ENCODE measurements around the gene IL11RA. TPM values are rescaled to one million over a fixed set of nuclear protein-coding genes. Genes with fewer than 3 reads are reported as not detected.
"Not testable (repeated sequence)": the region's sequence is repeated elsewhere in the genome, so short reads cannot be mapped to it uniquely, and the experiment has no call there.

The IL11RA gene
- total RNA-seq, 1 donor from 2014 or later: 32.9 TPM

DNA sequence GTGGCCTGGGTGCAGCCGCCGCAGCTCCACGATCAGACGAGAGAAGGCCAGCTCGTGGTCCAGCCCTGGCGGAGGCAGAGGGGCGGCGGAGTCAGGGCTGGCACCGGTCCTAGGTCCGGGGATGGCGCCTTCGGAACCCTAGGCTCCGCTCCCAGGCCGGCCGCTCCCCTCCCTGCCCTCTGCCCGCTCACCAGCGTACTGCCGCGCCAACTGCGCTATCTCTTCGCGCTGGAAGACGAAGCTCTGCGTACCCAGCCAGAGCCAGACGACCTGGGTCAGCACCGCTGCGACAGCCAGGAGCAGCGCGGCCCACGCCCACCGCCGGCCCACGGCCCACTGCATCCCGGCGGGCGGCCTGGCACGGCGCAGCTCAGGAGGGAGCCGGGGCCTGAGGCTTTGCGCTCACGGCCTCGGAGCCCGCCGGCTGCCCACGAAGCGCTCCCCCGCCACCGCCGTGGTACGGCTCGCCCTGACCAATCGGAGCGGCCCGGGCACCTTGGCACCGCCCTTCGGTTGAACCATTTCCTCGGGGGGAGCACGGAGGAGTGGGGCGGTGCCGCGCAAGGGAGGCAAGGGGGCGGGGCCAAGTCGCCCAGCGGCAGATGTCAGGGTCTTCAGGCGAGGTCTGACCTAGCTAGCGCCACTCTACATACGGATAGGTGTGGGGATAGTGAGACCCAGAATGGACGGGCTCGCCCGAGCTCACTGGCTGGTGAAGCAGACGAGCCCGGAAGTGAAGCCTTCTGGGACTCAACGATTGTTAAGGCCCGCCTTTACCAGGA, 14.4 kb upstream of the IL11RA start, which contains the start of gene SIGMAR1:
Gene SIGMAR1, minus strand, starts transcription at position 432 of the 782 bp plus-strand sequence. Its CDS starts 90 bp downstream, at position 342.
- Mint-ChIP-seq H3K4me3 (ENCODE audit: unreplicated experiment) (peak within 1 kb of the TSS; percentile 88), H3K9me3 (ENCODE audit: low read depth) (no peaks in the 10 kb centered on the region), H3K27ac (ENCODE audit: unreplicated experiment) (peak within 1 kb of the TSS; percentile 80), H3K27me3 (ENCODE audit: low read depth) (no peaks in the 10 kb centered on the region), H3K4me1 (ENCODE audit: low read depth) (peaks cover 36% of the 10 kb centered on the region), H3K36me3 (ENCODE audit: low read depth) (peaks cover 2% of the 10 kb centered on the region)
- DNase-seq (ENCODE audit: low spot score): no peak
- TF ChIP-seq, protein P1, sequence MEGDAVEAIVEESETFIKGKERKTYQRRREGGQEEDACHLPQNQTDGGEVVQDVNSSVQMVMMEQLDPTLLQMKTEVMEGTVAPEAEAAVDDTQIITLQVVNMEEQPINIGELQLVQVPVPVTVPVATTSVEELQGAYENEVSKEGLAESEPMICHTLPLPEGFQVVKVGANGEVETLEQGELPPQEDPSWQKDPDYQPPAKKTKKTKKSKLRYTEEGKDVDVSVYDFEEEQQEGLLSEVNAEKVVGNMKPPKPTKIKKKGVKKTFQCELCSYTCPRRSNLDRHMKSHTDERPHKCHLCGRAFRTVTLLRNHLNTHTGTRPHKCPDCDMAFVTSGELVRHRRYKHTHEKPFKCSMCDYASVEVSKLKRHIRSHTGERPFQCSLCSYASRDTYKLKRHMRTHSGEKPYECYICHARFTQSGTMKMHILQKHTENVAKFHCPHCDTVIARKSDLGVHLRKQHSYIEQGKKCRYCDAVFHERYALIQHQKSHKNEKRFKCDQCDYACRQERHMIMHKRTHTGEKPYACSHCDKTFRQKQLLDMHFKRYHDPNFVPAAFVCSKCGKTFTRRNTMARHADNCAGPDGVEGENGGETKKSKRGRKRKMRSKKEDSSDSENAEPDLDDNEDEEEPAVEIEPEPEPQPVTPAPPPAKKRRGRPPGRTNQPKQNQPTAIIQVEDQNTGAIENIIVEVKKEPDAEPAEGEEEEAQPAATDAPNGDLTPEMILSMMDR (IDR thresholded peaks at IDR 0.05): no peak

GRCh38 chr9:34638138-34638445, 13.9 kb upstream of the IL11RA start:
- H3K27ac Mint-ChIP-seq (ENCODE audit: unreplicated experiment): peak overlapping the region; percentile 80
- H3K4me3 Mint-ChIP-seq (ENCODE audit: unreplicated experiment): peak overlapping the region; percentile 88
- no peak for DNase-seq (ENCODE audit: low spot score)
- TF ChIP-seq, protein P1 (IDR thresholded peaks at IDR 0.05): no peak
- peaks cover 2% of the 10 kb centered on the region for H3K36me3 Mint-ChIP-seq (ENCODE audit: low read depth)
- no peaks in the 10 kb centered on the region for H3K27me3 Mint-ChIP-seq (ENCODE audit: low read depth)
- H3K4me1 Mint-ChIP-seq (ENCODE audit: low read depth): peaks cover 36% of the 10 kb centered on the region
- no peaks in the 10 kb centered on the region for H3K9me3 Mint-ChIP-seq (ENCODE audit: low read depth)

- not testable (repeated sequence) for H3K4me3 Mint-ChIP-seq (ENCODE audit: unreplicated experiment); H3K27ac Mint-ChIP-seq (ENCODE audit: unreplicated experiment); DNase-seq (ENCODE audit: low spot score); H3K27me3 Mint-ChIP-seq (ENCODE audit: low read depth); H3K9me3 Mint-ChIP-seq (ENCODE audit: low read depth); H3K36me3 Mint-ChIP-seq (ENCODE audit: low read depth)
- H3K4me1 Mint-ChIP-seq (ENCODE audit: low read depth): peaks cover 33% of the 10 kb centered on the region
These were observed 12.7 kb upstream of the IL11RA start for GRCh38 chr9:34639322-34639721.

DNA sequence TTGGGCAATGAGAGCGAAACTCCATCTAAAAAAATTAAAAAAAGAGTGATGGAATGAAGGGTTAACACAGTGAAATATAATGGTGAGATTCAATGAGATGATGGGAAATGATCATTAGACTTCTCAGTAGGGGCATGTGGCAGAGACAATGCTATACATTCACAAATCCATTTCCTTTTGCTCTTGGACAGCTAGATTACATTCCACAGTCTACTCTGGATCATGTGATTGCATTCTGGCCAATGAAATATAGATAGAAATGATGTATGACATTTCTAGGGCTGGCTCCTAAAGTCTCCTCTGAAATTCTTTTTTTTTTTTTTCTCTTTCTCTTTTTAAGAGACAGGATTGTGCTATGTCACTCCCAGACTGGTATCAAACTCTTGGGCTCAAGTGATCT, 9.3 kb upstream of the IL11RA start:
- TF ChIP-seq, protein P1 (IDR thresholded peaks at IDR 0.05): no peak
- no peak overlapping the region for H3K27ac Mint-ChIP-seq (ENCODE audit: unreplicated experiment)
- no peaks in the 10 kb centered on the region for H3K36me3 Mint-ChIP-seq (ENCODE audit: low read depth)
- peaks cover 28% of the 10 kb centered on the region for H3K4me1 Mint-ChIP-seq (ENCODE audit: low read depth)
- no peak overlapping the region for H3K4me3 Mint-ChIP-seq (ENCODE audit: unreplicated experiment)
- H3K27me3 Mint-ChIP-seq (ENCODE audit: low read depth): no peaks in the 10 kb centered on the region
- no peak for DNase-seq (ENCODE audit: low spot score)
- no peaks in the 10 kb centered on the region for H3K9me3 Mint-ChIP-seq (ENCODE audit: low read depth)

GRCh38 chr9:34644766-34645314, 7.1 kb upstream of the IL11RA start:
- TF ChIP-seq, protein P1 (IDR thresholded peaks at IDR 0.05): no peak
- peaks cover 9% of the 10 kb centered on the region for H3K36me3 Mint-ChIP-seq (ENCODE audit: low read depth)
- H3K9me3 Mint-ChIP-seq (ENCODE audit: low read depth): no peaks in the 10 kb centered on the region
- H3K4me3 Mint-ChIP-seq (ENCODE audit: unreplicated experiment): no peak overlapping the region
- no peak for DNase-seq (ENCODE audit: low spot score)
- no peaks in the 10 kb centered on the region for H3K27me3 Mint-ChIP-seq (ENCODE audit: low read depth)
- H3K27ac Mint-ChIP-seq (ENCODE audit: unreplicated experiment): no peak overlapping the region
- H3K4me1 Mint-ChIP-seq (ENCODE audit: low read depth): peaks cover 27% of the 10 kb centered on the region

Data from chondrocyte (in vitro differentiated cells).